ENCODE measurements around the gene CERT1.
A peak's percentile ranks its signal among the peaks of the same experiment; 100 is the strongest.

The CERT1 gene

DNA sequence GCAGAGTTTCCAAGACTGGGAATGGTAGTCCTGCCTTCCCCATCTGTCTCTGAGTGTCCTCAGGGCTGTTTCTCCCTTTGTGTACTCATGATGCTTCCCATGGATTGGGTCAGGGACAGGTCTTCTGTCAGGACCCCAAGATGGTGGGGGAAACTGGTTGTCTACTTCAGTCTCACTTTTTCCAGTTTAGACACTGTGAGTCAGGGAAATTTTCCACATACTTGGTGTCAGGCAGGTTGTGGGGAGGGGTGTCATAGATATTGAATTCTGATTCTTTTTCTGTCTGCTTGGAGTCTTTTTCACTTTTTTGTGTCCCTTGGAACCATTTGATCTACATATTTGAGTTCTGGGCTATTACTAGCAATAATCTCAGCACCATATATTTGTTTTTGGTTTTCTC is 10.6 kb upstream of the CERT1 start:
- Mint-ChIP-seq H3K4me1 (no peaks in the 10 kb centered on the region), H3K9me3 (peaks cover 54% of the 10 kb centered on the region), H3K36me3 (ENCODE audit: low read depth) (peaks cover 63% of the 10 kb centered on the region), H3K27ac (no peak overlapping the region), H3K27me3 (ENCODE audit: low read depth, poor library complexity) (no peaks in the 10 kb centered on the region), H3K4me3 (no peak overlapping the region)
- TF ChIP-seq, protein P1, sequence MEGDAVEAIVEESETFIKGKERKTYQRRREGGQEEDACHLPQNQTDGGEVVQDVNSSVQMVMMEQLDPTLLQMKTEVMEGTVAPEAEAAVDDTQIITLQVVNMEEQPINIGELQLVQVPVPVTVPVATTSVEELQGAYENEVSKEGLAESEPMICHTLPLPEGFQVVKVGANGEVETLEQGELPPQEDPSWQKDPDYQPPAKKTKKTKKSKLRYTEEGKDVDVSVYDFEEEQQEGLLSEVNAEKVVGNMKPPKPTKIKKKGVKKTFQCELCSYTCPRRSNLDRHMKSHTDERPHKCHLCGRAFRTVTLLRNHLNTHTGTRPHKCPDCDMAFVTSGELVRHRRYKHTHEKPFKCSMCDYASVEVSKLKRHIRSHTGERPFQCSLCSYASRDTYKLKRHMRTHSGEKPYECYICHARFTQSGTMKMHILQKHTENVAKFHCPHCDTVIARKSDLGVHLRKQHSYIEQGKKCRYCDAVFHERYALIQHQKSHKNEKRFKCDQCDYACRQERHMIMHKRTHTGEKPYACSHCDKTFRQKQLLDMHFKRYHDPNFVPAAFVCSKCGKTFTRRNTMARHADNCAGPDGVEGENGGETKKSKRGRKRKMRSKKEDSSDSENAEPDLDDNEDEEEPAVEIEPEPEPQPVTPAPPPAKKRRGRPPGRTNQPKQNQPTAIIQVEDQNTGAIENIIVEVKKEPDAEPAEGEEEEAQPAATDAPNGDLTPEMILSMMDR (IDR thresholded peaks at IDR 0.05), result no peak
- no peak for DNase-seq

DNA sequence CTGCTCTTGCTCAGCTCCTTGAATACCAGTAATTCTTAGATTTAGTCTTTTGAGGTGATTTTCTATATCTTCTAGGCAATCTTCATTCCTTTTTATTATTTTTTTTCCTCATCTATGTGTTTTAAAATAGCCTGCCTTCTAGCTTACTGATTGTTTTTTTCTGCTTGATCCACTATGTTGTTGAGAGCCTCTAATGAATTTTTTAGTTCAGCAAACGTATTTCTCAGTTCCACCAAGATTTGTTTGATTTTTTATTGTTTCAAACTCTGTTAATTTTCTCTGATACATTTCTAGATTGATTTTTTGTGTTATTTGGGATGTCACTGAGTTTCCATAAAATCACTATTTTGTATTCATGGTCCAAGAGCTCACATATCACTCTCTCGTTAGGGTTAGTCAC is 9.8 kb upstream of the CERT1 start:
- Mint-ChIP-seq H3K27ac (no peak overlapping the region), H3K36me3 (ENCODE audit: low read depth) (peaks cover 63% of the 10 kb centered on the region), H3K4me3 (no peak overlapping the region), H3K27me3 (ENCODE audit: low read depth, poor library complexity) (no peaks in the 10 kb centered on the region), H3K4me1 (no peaks in the 10 kb centered on the region), H3K9me3 (peaks cover 59% of the 10 kb centered on the region)
- no peak for DNase-seq
- TF ChIP-seq, protein P1 (IDR thresholded peaks at IDR 0.05), result no peak

DNA sequence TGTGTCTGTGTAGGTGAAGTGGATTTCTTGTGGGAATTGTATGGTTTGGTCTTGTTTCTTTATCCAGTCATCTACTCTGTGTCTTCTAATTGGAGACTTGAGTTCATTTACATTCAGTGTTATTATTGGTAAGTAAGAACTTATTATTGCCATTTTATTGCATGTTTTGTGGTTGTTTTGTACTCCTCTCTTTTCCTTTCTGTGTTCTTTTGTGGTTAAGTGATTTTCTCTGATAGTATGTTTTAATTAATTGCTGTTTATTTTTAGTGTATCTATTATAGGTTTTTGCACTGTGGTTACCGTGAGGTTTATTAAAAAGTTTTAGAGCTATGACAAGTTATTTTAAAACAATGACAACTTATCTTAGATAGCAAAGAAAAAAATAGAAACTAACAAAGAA is 8.3 kb upstream of the CERT1 start:
- TF ChIP-seq, protein P1 (IDR thresholded peaks at IDR 0.05), result no peak
- H3K4me1 Mint-ChIP-seq, result no peaks in the 10 kb centered on the region
- no peaks in the 10 kb centered on the region for H3K27me3 Mint-ChIP-seq (ENCODE audit: low read depth, poor library complexity)
- no peak overlapping the region for H3K4me3 Mint-ChIP-seq
- peaks cover 59% of the 10 kb centered on the region for H3K9me3 Mint-ChIP-seq
- peaks cover 71% of the 10 kb centered on the region for H3K36me3 Mint-ChIP-seq (ENCODE audit: low read depth)
- H3K27ac Mint-ChIP-seq, result no peak overlapping the region
- no peak for DNase-seq

DNA sequence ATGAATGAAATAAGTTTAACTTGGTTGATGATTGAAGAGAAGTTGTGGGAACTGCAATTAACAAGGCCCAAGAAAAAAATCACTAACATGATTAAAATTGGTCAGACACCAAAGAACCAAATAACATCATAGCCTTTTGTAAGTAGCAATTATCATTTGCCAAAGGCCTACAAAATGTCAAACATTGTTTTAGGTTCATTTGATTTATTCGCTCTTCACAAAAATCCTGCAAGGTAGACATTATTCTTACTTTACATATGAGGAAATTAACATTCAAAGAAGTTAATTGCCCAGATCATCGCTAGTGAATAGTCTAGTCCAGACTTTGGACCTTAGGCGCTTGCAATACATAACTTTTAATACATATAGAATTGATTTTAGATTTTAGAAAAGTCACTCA is 2.9 kb upstream of the CERT1 start:
- H3K4me1 Mint-ChIP-seq, result peaks cover 34% of the 10 kb centered on the region
- TF ChIP-seq, protein P1 (IDR thresholded peaks at IDR 0.05), result no peak
- peaks cover 43% of the 10 kb centered on the region for H3K36me3 Mint-ChIP-seq (ENCODE audit: low read depth)
- no peak overlapping the region for H3K27ac Mint-ChIP-seq
- H3K9me3 Mint-ChIP-seq, result peaks cover 28% of the 10 kb centered on the region
- no peak for DNase-seq
- no peak overlapping the region for H3K4me3 Mint-ChIP-seq
- H3K27me3 Mint-ChIP-seq (ENCODE audit: low read depth, poor library complexity), result no peaks in the 10 kb centered on the region

DNA sequence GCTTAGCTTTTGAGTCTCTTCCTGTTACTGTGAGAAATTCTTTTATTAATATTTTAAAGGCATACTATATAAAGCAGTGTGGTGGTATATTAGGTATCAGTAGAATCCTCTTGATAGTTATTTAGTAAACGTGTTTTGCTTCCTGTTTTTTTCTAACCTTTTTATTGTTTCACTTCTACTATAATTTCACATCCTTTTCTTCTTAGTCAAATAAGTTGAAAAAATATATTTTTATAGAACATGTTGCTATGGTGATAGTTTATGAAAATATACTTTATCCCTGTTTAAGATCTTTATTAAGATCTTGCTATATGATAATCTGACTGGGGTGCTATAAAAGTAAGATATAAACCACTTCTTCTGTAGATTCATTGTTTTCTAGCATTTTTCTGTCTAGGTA is 2.4 kb upstream of the CERT1 start:
- H3K27me3 Mint-ChIP-seq (ENCODE audit: low read depth, poor library complexity), result no peaks in the 10 kb centered on the region
- TF ChIP-seq, protein P1 (IDR thresholded peaks at IDR 0.05), result no peak
- H3K4me3 Mint-ChIP-seq, result peak overlapping the region; percentile 30
- H3K9me3 Mint-ChIP-seq, result peaks cover 23% of the 10 kb centered on the region
- peaks cover 35% of the 10 kb centered on the region for H3K4me1 Mint-ChIP-seq
- H3K36me3 Mint-ChIP-seq (ENCODE audit: low read depth), result peaks cover 38% of the 10 kb centered on the region
- no peak for DNase-seq
- H3K27ac Mint-ChIP-seq, result no peak overlapping the region

DNA sequence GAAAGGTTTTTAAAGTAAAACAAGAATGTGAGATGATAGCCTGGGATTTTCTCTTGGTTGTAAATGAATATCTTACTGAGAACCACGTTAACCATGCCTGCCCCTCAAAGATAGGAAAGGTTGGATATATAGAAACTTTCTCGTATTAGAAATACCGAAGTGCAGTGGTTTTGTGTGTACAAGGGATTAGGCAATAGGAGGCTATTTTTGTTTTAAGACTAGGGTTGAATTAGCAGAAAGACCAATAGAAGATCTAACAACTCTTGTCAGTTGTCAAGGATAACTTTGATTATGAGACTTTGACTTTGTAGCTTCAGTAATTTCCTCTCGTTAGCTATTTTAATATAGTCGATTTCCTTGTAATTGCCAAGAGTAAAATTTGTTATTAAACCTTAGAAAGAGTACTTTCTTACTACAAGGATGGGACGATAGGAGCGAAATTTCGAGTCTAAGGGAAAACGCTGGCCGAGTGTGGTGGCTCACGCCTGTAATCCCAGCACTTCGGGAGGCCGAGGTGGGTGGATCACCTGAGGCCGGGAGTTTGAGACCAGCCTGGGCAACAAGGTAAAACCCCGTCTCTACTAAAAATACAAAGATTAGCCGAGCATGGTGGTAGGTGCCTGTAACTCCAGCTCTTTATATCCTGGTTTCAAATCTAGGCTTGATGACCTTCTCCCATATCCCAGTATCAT is 1.1 kb upstream of the CERT1 start:
- Mint-ChIP-seq H3K36me3 (ENCODE audit: low read depth) (peaks cover 32% of the 10 kb centered on the region), H3K9me3 (peaks cover 13% of the 10 kb centered on the region), H3K4me3 (peak overlapping the region; percentile 96), H3K27ac (peak overlapping the region; percentile 95), H3K27me3 (ENCODE audit: low read depth, poor library complexity) (no peaks in the 10 kb centered on the region), H3K4me1 (peaks cover 40% of the 10 kb centered on the region)
- DNase-seq, result no peak
- TF ChIP-seq, protein P1 (IDR thresholded peaks at IDR 0.05), result no peak

All from nephron progenitor cell (in vitro differentiated cells).